SH-SY5Y (cell line): ENCODE results near the gene DCUN1D5.

Source experiments
- GATA2 ChIP-seq: IDR thresholded peaks from 2 replicates; pipeline ENCODE4 v1.6.1; 2011; ENCODE audit warnings: mild to moderate bottlenecking, low read depth, low read length
- GATA3 ChIP-seq: IDR thresholded peaks from 2 replicates; pipeline ENCODE4 v1.6.1; 2011; ENCODE audit warnings: low read depth, mild to moderate bottlenecking, low read length, moderate library complexity

- TF ChIP-seq GATA2 (no peak), GATA3 (no peak)
These were observed 75.9 kb downstream of the DCUN1D5 start for GRCh38 chr11:103016031-103016430.
